Measurements from ENCODE around the gene ANKLE2. TPM values are rescaled to one million over a fixed set of nuclear protein-coding genes. Genes with fewer than 3 reads are reported as not detected.

Gene ANKLE2
- polyA plus RNA-seq, 1 donor from 2014 or later: 72.3 TPM

- TF ChIP-seq RAD21 (conservative IDR thresholded peaks at IDR 0.05) (no peak), REST (IDR thresholded peaks at IDR 0.05; ENCODE audit: borderline replicate concordance) (peak; percentile 1), EP300 (conservative IDR thresholded peaks at IDR 0.05; ENCODE audit: poor library complexity, severe bottlenecking) (peak; percentile 64), MXI1 (conservative IDR thresholded peaks at IDR 0.05; ENCODE audit: poor library complexity, severe bottlenecking) (peak; percentile 98), SMC3 (conservative IDR thresholded peaks at IDR 0.05; ENCODE audit: poor library complexity) (peak; percentile 17), POLR2AphosphoS5 (IDR thresholded peaks at IDR 0.05) (peak; percentile 63), EZH2 (IDR thresholded peaks at IDR 0.05; ENCODE audit: borderline replicate concordance, insufficient read depth, low read length, poor library complexity, severe bottlenecking) (no peak), TAF1 (IDR thresholded peaks at IDR 0.05; ENCODE audit: low read depth) (no peak), CTCF (IDR thresholded peaks at IDR 0.05; ENCODE audit: poor library complexity, severe bottlenecking) (peak; percentile 28)
Measured at GRCh38 chr12:132687211-132688164, 74.1 kb downstream of the ANKLE2 start, which contains the start of the genes POLE and PXMP2. POLE (minus strand) TSS chr12:132687342; CDS start chr12:132687315, 27 bp downstream. PXMP2 (plus strand) TSS chr12:132687587; CDS start chr12:132687671, 84 bp downstream.

GRCh38 chr12:132686825-132687210, 74.8 kb downstream of the ANKLE2 start:
- H2AFZ ChIP-seq (ENCODE audit: low read depth, low read length): no peak overlapping the region
- H3K4me3 ChIP-seq (ENCODE audit: low read length): peak overlapping the region; percentile 63
- no peak overlapping the region for H3K4me2 ChIP-seq (ENCODE audit: low read length)
- no peaks in the 10 kb centered on the region for H3F3A ChIP-seq (ENCODE audit: insufficient read depth, low read length, poor library complexity, severe bottlenecking)
- H3K9me2 ChIP-seq (ENCODE audit: insufficient read depth, low read length): no peaks in the 10 kb centered on the region
- no peaks in the 10 kb centered on the region for H3K9me3 ChIP-seq (ENCODE audit: low read length)
- H3K9ac ChIP-seq (ENCODE audit: low read length): peak overlapping the region; percentile 50
- H3K36me3 ChIP-seq (ENCODE audit: insufficient read depth, low read length): no peaks in the 10 kb centered on the region
- peaks cover 19% of the 10 kb centered on the region for H3K79me2 ChIP-seq (replicated peaks; ENCODE audit: insufficient read depth, low read length)
- TF ChIP-seq REST (IDR thresholded peaks at IDR 0.05; ENCODE audit: borderline replicate concordance) (no peak), EP300 (conservative IDR thresholded peaks at IDR 0.05; ENCODE audit: poor library complexity, severe bottlenecking) (no peak), SMC3 (conservative IDR thresholded peaks at IDR 0.05; ENCODE audit: poor library complexity) (no peak), CTCF (IDR thresholded peaks at IDR 0.05; ENCODE audit: poor library complexity, severe bottlenecking) (no peak), POLR2AphosphoS5 (IDR thresholded peaks at IDR 0.05) (no peak), TAF1 (IDR thresholded peaks at IDR 0.05; ENCODE audit: low read depth) (no peak), MXI1 (conservative IDR thresholded peaks at IDR 0.05; ENCODE audit: poor library complexity, severe bottlenecking) (no peak), EZH2 (IDR thresholded peaks at IDR 0.05; ENCODE audit: borderline replicate concordance, insufficient read depth, low read length, poor library complexity, severe bottlenecking) (no peak), RAD21 (conservative IDR thresholded peaks at IDR 0.05) (no peak)
- no peak overlapping the region for H3K27ac ChIP-seq (ENCODE audit: low read length)
- H4K20me1 ChIP-seq (ENCODE audit: insufficient read depth): no peaks in the 10 kb centered on the region
- H3K27me3 ChIP-seq (ENCODE audit: insufficient read depth, low read depth, low read length): peaks cover 3% of the 10 kb centered on the region

More at GRCh38 chr12:132687211-132688164, 74.1 kb downstream of the ANKLE2 start, which contains the start of the genes POLE and PXMP2:
- H3K9me3 ChIP-seq (ENCODE audit: low read length): no peaks in the 10 kb centered on the region
- H2AFZ ChIP-seq (ENCODE audit: low read depth, low read length): no peak within 1 kb of the TSS
- H3F3A ChIP-seq (ENCODE audit: insufficient read depth, low read length, poor library complexity, severe bottlenecking): no peaks in the 10 kb centered on the region
- peaks cover 19% of the 10 kb centered on the region for H3K79me2 ChIP-seq (replicated peaks; ENCODE audit: insufficient read depth, low read length)
- peak within 1 kb of the TSS; percentile 70 for H3K4me3 ChIP-seq (ENCODE audit: low read length)
- no peak within 1 kb of the TSS for H3K27ac ChIP-seq (ENCODE audit: low read length)
- H4K20me1 ChIP-seq (ENCODE audit: insufficient read depth): no peaks in the 10 kb centered on the region
- peaks cover 3% of the 10 kb centered on the region for H3K27me3 ChIP-seq (ENCODE audit: insufficient read depth, low read depth, low read length)
- H3K9ac ChIP-seq (ENCODE audit: low read length): peak within 1 kb of the TSS; percentile 66
- H3K4me2 ChIP-seq (ENCODE audit: low read length): no peak within 1 kb of the TSS
- no peaks in the 10 kb centered on the region for H3K9me2 ChIP-seq (ENCODE audit: insufficient read depth, low read length)
- no peaks in the 10 kb centered on the region for H3K36me3 ChIP-seq (ENCODE audit: insufficient read depth, low read length)

Data from neural cell (in vitro differentiated cells).